GM19035 (cell line): ENCODE results near the gene POP7.

Experiments used
- ATAC-seq: cut with Tn5 transposase; IDR thresholded peaks from one replicate; pipeline ENCODE4 v1.9.1; 2021; ENCODE audit not compliant: unreplicated experiment

Gene POP7

GRCh38 chr7:100679129-100679926, 26.6 kb upstream of the POP7 start:
- ATAC-seq, result no peak

GRCh38 chr7:100679927-100680575, 25.9 kb upstream of the POP7 start:
- no peak for ATAC-seq

- no peak for ATAC-seq
These were observed 25.2 kb upstream of the POP7 start for GRCh38 chr7:100680576-100681271.

GRCh38 chr7:100681491-100682227, 24.3 kb upstream of the POP7 start:
- ATAC-seq, result no peak

- no peak for ATAC-seq
These were observed 23.6 kb upstream of the POP7 start for GRCh38 chr7:100682228-100682741.

- ATAC-seq, result no peak
These were observed 22.8 kb upstream of the POP7 start for GRCh38 chr7:100682991-100683658.

- ATAC-seq, result no peak
These were observed 22.0 kb upstream of the POP7 start for GRCh38 chr7:100683659-100684533.

GRCh38 chr7:100684534-100685042, 21.3 kb upstream of the POP7 start:
- no peak for ATAC-seq

GRCh38 chr7:100685049-100685605, 20.8 kb upstream of the POP7 start:
- ATAC-seq, result no peak

GRCh38 chr7:100685631-100686145, 20.2 kb upstream of the POP7 start:
- ATAC-seq, result no peak

GRCh38 chr7:100686201-100686821, 19.6 kb upstream of the POP7 start:
- no peak for ATAC-seq

GRCh38 chr7:100686822-100687211, 19.1 kb upstream of the POP7 start:
- ATAC-seq, result no peak

- no peak for ATAC-seq
These were observed 18.7 kb upstream of the POP7 start for GRCh38 chr7:100687261-100687660.

- ATAC-seq, result no peak
These were observed 18.1 kb upstream of the POP7 start for GRCh38 chr7:100687751-100688300.

GRCh38 chr7:100688326-100688860, 17.5 kb upstream of the POP7 start:
- no peak for ATAC-seq

- ATAC-seq, result no peak
These were observed 16.4 kb upstream of the POP7 start for GRCh38 chr7:100689230-100690135.
